Adrenal gland (tissue), 12 donors: Measurements from ENCODE around the gene PRPS1. TPM values are rescaled to one million over a fixed set of nuclear protein-coding genes. Genes with fewer than 3 reads are reported as not detected.
A peak's percentile ranks its signal among the peaks of the same experiment; 100 is the strongest.
"Not testable (repeated sequence)": the region's sequence is repeated elsewhere in the genome, so short reads cannot be mapped to it uniquely, and the experiment has no call there.

Experiments used
- DNase-seq, 7 donors: peaks; one replicate each; pipeline ENCODE4 v3.0.0-alpha.2; 2019 to 2020
- H3K27ac ChIP-seq, 5 donors: fragments of 200-600 bp; sonication (generic) in 4 of 5; 1 replicate in 3 of 5; 2 replicates in 2 of 5; pipeline versions ENCODE4 v1.5.1 to v1.8.0; 2016 to 2020; ENCODE audit warnings: mild to moderate bottlenecking in 1 of 5
- H3K27me3 ChIP-seq: fragments of 200-600 bp; 2 replicates; pipeline ENCODE4 v1.8.0; 2021
- H3K36me3 ChIP-seq, 2 donors: fragments of 200-600 bp; replicated peaks in 1 of 2; 1 replicate in 1 of 2; 2 replicates in 1 of 2; pipeline versions ENCODE4 v1.5.1 to v1.8.0; 2018 to 2022
- H3K4me1 ChIP-seq, 2 donors: fragments of 200-600 bp; replicated peaks in 1 of 2; 1 replicate in 1 of 2; 2 replicates in 1 of 2; pipeline versions ENCODE4 v1.5.1 to v1.8.0; 2018 to 2021
- H3K4me3 ChIP-seq, 4 donors: fragments of 200-600 bp; sonication (generic) in 3 of 4; one replicate each; pipeline ENCODE4 v1.5.1; 2016 to 2018
- H3K9me3 ChIP-seq, 3 donors: fragments of 200-600 bp; sonication (generic) in 1 of 3; replicated peaks in 1 of 3; 1 replicate in 2 of 3; 2 replicates in 1 of 3; pipeline versions ENCODE4 v1.5.1 to v1.8.0; 2016 to 2021
- POLR2A ChIP-seq, 2 donors: fragments of 450-650 bp; IDR thresholded peaks; one replicate each; pipeline ENCODE4 v1.6.1; 2017; ENCODE audit warnings: antibody characterized with exemption in 2 of 2, mild to moderate bottlenecking in 2 of 2, moderate library complexity in 1 of 2
- WGBS, 4 donors: extraction: QIAGEN DNeasy Blood & Tissue Kit in 2 of 4; methylation state at CpG; one replicate each; pipeline versions ENCODE4 v1.1.5 to v1.1.7; 2013 to 2017; 5-methylcytosine and 5-hydroxymethylcytosine counted together
- intact Hi-C, 2 donors: fragments of 100-400 bp; cut with DNase I; formaldehyde crosslinking; loops; one replicate each; pipeline versions ENCODE4 v1.14.1 to v1.15.0; 2022 to 2023
- polyA plus RNA-seq, 3 donors: library from polyadenylated mRNA; stranded (reverse); fragments of 200-250 nt in 2 of 3; fragments of 350-450 nt in 1 of 3; fragmentation: Illumina TruSeq in 1 of 3; extraction: RNeasy Lipid Tissue Mini Kit (QIAGEN cat#74804) in 1 of 3; gene quantifications; one replicate each; pipeline ENCODE4 v1.2.3, GENCODE V29; 2013 to 2014
- total RNA-seq, 9 donors: library from RNA; depleted of rRNA in 4 of 9; stranded (reverse); fragments of >200 nt in 4 of 9; fragments of 120-200 nt in 1 of 9; fragmentation: NEBNext Ultra II Directional in 1 of 9; extraction: Animal tissue kit (Norgen Biotek cat#: 25700) in 1 of 9; gene quantifications; one replicate each; pipeline versions ENCODE4 v1.1.0 to v1.2.4, GENCODE V29; 2013 to 2023
- TF ChIP-seq, protein P1 (sequence below), 6 experiments: fragments of 450-650 bp in 4 of 6; fragments of 200-600 bp in 2 of 6; sonication (generic) in 1 of 6; IDR thresholded peaks; 1 replicate in 5 of 6; 2 replicates in 1 of 6; pipeline versions ENCODE4 v1.5.1 to v1.8.0; 2016 to 2021; ENCODE audit warnings: antibody characterized with exemption in 6 of 6, mild to moderate bottlenecking in 2 of 6, moderate library complexity in 1 of 6
- donor health status: healthy with polysubstance abuse.
- donor health status: Bipolar disorder and iron deficiency.
- donor health status: DM: yes; HTN: yes; CAD: no.
- donor health status: DM: no; HTN: no; CAD: no.
- donor health status: DM: no; HTN: no; CAD: no.
- donor health status: DM: yes; HTN: yes; CAD: no.

The PRPS1 gene
- total and polyA plus RNA-seq, 12 donors = 8.9 to 78.3 (median 33.3) TPM

GRCh38 chrX:107669261-107669660, 41.0 kb downstream of the PRPS1 start:
- H3K9me3 ChIP-seq = no peaks in the 10 kb centered on the region
- H3K4me1 ChIP-seq = peaks cover 0 to 12% of the 10 kb centered on the region in 2 donors
- no peak overlapping the region for H3K27ac ChIP-seq
- no peak overlapping the region for H3K4me3 ChIP-seq
- H3K27me3 ChIP-seq = no peaks in the 10 kb centered on the region
- no peak for DNase-seq
- H3K36me3 ChIP-seq = no peaks in the 10 kb centered on the region
- TF ChIP-seq, protein P1, sequence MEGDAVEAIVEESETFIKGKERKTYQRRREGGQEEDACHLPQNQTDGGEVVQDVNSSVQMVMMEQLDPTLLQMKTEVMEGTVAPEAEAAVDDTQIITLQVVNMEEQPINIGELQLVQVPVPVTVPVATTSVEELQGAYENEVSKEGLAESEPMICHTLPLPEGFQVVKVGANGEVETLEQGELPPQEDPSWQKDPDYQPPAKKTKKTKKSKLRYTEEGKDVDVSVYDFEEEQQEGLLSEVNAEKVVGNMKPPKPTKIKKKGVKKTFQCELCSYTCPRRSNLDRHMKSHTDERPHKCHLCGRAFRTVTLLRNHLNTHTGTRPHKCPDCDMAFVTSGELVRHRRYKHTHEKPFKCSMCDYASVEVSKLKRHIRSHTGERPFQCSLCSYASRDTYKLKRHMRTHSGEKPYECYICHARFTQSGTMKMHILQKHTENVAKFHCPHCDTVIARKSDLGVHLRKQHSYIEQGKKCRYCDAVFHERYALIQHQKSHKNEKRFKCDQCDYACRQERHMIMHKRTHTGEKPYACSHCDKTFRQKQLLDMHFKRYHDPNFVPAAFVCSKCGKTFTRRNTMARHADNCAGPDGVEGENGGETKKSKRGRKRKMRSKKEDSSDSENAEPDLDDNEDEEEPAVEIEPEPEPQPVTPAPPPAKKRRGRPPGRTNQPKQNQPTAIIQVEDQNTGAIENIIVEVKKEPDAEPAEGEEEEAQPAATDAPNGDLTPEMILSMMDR (IDR thresholded peaks at IDR 0.05) = no peak
- TF ChIP-seq POLR2A (IDR thresholded peaks at IDR 0.05) = no peak
- 63 to 79% (median 72%) methylated on average over 4 of the region's 4 CpGs for WGBS, 4 donors
- intact Hi-C loops = loop anchor here (10.0 kb wide), 2 partner anchors 106 to 226 kb away; partner anchors contain the start of genes NCBP2L (in 1 of the 2) and TSC22D3 (in 1 of the 2)

DNA sequence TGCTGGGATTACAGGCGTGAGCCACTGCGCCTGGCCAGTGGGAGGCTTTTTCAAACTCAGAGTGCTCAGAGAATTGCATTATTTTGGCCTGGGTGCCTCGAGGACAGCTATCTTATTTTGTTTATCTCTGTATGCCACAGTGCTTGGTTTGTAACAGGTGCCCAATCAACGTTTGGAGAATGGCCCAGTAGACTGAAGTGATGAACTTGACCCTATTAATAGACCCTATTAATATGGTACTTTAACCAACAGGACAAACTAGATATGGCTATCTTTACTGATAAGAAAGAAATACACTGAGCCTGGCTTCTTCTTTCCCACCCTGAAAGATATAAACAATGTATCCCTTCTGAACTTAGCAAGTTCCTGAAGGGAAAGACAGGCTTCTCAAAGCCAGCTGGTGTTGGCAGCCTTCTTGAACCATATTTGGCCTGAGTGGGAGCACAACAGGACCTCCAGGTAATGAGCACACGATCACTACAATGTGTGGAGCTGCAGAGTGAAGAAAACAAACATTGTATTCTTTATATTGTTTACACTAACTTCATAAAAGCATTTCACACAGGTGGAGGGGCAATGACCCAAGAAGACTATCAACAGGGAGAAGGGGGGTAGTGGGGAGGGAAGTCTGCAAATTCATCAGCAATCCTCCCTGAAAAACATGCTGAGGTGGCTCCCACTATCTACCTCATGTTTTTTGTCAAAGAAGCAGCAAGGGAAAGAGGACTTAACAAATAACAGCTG, 41.7 kb downstream of the PRPS1 start:
- H3K9me3 ChIP-seq = no peaks in the 10 kb centered on the region
- no peaks in the 10 kb centered on the region for H3K36me3 ChIP-seq
- H3K4me3 ChIP-seq = no peak overlapping the region
- peaks cover 0 to 15% of the 10 kb centered on the region in 2 donors for H3K4me1 ChIP-seq
- 22 to 61% (median 53%) methylated on average over 3 to 5 of the region's 5 CpGs for WGBS, 4 donors
- no peak for DNase-seq
- H3K27me3 ChIP-seq = no peaks in the 10 kb centered on the region
- TF ChIP-seq, protein P1 (IDR thresholded peaks at IDR 0.05) = no peak
- no peak for TF ChIP-seq POLR2A (IDR thresholded peaks at IDR 0.05)
- intact Hi-C loops = loop anchor here (10.0 kb wide), 2 partner anchors 105 to 225 kb away; partner anchors contain the start of genes NCBP2L (in 2 of the 2) and TSC22D3 (in 2 of the 2)
- H3K27ac ChIP-seq = no peak overlapping the region

GRCh38 chrX:107671256-107671655, 42.9 kb downstream of the PRPS1 start:
- not testable (repeated sequence) for DNase-seq, H3K27me3 ChIP-seq, H3K9me3 ChIP-seq, H3K4me3 ChIP-seq, H3K36me3 ChIP-seq, H3K27ac ChIP-seq
- intact Hi-C loops = loop anchor here in 1 of 2 donors (10.0 kb wide), 1 partner anchor 104 kb away; the partner anchor contains the start of genes NCBP2L and TSC22D3
- WGBS, 4 donors = 79 to 93% (median 89%) methylated on average over 4 to 9 of the region's 9 CpGs
- peaks cover 0 to 20% of the 10 kb centered on the region in 2 donors for H3K4me1 ChIP-seq

DNA sequence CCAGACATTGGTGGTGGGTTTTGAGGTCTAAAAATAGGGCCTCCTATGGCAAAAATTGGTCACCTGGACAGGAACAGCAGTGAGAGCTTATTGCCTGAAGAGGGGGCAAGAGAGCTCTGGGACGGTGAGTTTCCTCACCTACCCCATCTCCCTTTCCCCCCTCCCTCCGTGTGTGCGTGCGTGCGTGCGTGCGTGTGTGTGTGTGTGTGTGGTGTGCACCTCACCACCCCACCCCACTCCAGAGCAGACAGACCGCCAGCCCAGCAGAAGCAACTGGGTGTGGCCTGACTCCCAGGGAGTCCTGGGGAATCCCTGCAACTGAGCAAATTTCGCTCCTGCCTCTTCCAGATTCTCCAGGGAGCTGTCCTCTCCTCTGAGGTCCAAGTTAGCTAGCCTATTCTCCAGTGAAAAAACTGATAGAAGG, 44.7 kb downstream of the PRPS1 start:
- DNase-seq = peak; percentile 68 to 89 (median 81)
- TF ChIP-seq, protein P1 (IDR thresholded peaks at IDR 0.05) = peak; percentile 25 to 78 (median 72)
- peak in 1 of 2 donors; percentile 34 for TF ChIP-seq POLR2A (IDR thresholded peaks at IDR 0.05)
- Histone ChIP-seq H3K27ac (peak overlapping the region in 4 of 5 donors; percentile 32 to 86 (median 73)), H3K36me3 (no peaks in the 10 kb centered on the region), H3K9me3 (no peaks in the 10 kb centered on the region), H3K27me3 (no peaks in the 10 kb centered on the region), H3K4me3 (no peak overlapping the region), H3K4me1 (peaks cover 0 to 29% of the 10 kb centered on the region in 2 donors)
- 3 to 15% (median 9%) methylated on average over 3 to 9 of the region's 9 CpGs for WGBS, 4 donors
- intact Hi-C loops = loop anchor here in 1 of 2 donors (10.0 kb wide), 1 partner anchor 102 kb away; the partner anchor contains the start of genes NCBP2L and TSC22D3
